Mesendoderm (in vitro differentiated cells): ENCODE data around the gene PRCD.

Experiments used
- DNase-seq: peaks from one replicate; pipeline ENCODE4 v3.0.0; 2013
- H2AK5ac ChIP-seq: 2 replicates; pipeline ENCODE4 v1.6.1; 2013; ENCODE audit warnings: low read length, inconsistent platforms
- H2BK120ac ChIP-seq: 2 replicates; pipeline ENCODE4 v1.6.1; 2013; ENCODE audit warnings: low read depth, mild to moderate bottlenecking, low read length, moderate library complexity, mixed read lengths
- H2BK15ac ChIP-seq: replicated peaks from 2 replicates; pipeline ENCODE4 v1.6.1; 2013; ENCODE audit warnings: low read depth, mild to moderate bottlenecking, moderate library complexity
- H2BK5ac ChIP-seq: 2 replicates; pipeline ENCODE4 v1.6.1; 2013; ENCODE audit warnings: low read length, inconsistent platforms
- H3K18ac ChIP-seq: 2 replicates; pipeline ENCODE4 v1.6.1; 2013; ENCODE audit warnings: mild to moderate bottlenecking, low read length, mixed read lengths
- H3K23ac ChIP-seq: one replicate; pipeline ENCODE4 v1.6.1; 2013; ENCODE audit warnings: low read length
- H3K27ac ChIP-seq: 2 replicates; pipeline ENCODE4 v1.5.1; 2013; ENCODE audit warnings: low read depth, mild to moderate bottlenecking, inconsistent platforms, low read length, moderate library complexity
- H3K27me3 ChIP-seq: 2 replicates; pipeline ENCODE4 v1.6.1; 2013; ENCODE audit warnings: low read length, control low read depth, mild to moderate bottlenecking, inconsistent platforms; ENCODE audit not compliant: insufficient read depth, poor library complexity
- H3K36me3 ChIP-seq: 2 replicates; pipeline ENCODE4 v1.6.1; 2013; ENCODE audit warnings: low read length, inconsistent platforms; ENCODE audit not compliant: control insufficient read depth, insufficient read depth
- H3K4ac ChIP-seq: one replicate; pipeline ENCODE4 v1.6.1; 2013; ENCODE audit warnings: low read depth, mild to moderate bottlenecking, low read length, moderate library complexity
- H3K4me1 ChIP-seq: 2 replicates; pipeline ENCODE4 v1.6.1; 2013; ENCODE audit warnings: low read depth, low read length, inconsistent platforms; ENCODE audit not compliant: control insufficient read depth
- H3K4me2 ChIP-seq: 2 replicates; pipeline ENCODE4 v1.6.1; 2013; ENCODE audit warnings: low read length
- H3K4me3 ChIP-seq: 2 replicates; pipeline ENCODE4 v1.5.1; 2013; ENCODE audit warnings: mild to moderate bottlenecking, low read length
- H3K56ac ChIP-seq: one replicate; pipeline ENCODE4 v1.6.1; 2013; ENCODE audit warnings: low read length
- H3K79me1 ChIP-seq: 2 replicates; pipeline ENCODE4 v1.6.1; 2013; ENCODE audit warnings: low read length, inconsistent platforms
- H3K79me2 ChIP-seq: 2 replicates; pipeline ENCODE4 v1.6.1; 2013; ENCODE audit warnings: mild to moderate bottlenecking, low read length; ENCODE audit not compliant: control insufficient read depth, insufficient read depth
- H3K9ac ChIP-seq: 2 replicates; pipeline ENCODE4 v1.6.1; 2013; ENCODE audit warnings: low read length, inconsistent platforms
- H4K5ac ChIP-seq: one replicate; pipeline ENCODE4 v1.6.1; 2013; ENCODE audit warnings: low read length
- H4K8ac ChIP-seq: one replicate; pipeline ENCODE4 v1.6.1; 2013; ENCODE audit warnings: low read depth, mild to moderate bottlenecking, control low read depth, low read length, moderate library complexity
- WGBS: extraction: QIAGEN DNeasy Blood & Tissue Kit; methylation state at CpG from one replicate; pipeline ENCODE4 v1.1.7; 2013; ENCODE audit warnings: low lambda C conversion rate, missing lambda C conversion rate; ENCODE audit not compliant: insufficient coverage; ENCODE audit errors: extremely low coverage; 5-methylcytosine and 5-hydroxymethylcytosine counted together

Gene PRCD

GRCh38 chr17:76543826-76544545 lies 4.1 kb downstream of the PRCD start:
- peak; percentile 88 for DNase-seq
- Histone ChIP-seq H3K18ac (peak overlapping the region; percentile 41), H3K79me1 (no peaks in the 10 kb centered on the region), H2AK5ac (no peak overlapping the region), H3K23ac (peak overlapping the region; percentile 91), H2BK120ac (no peak overlapping the region), H3K4me2 (no peak overlapping the region), H3K36me3 (no peaks in the 10 kb centered on the region), H3K4me1 (peaks cover 19% of the 10 kb centered on the region), H3K27me3 (no peaks in the 10 kb centered on the region), H4K8ac (no peak overlapping the region), H3K56ac (peak overlapping the region; percentile 87), H3K27ac (peak overlapping the region; percentile 70), H2BK5ac (peak overlapping the region; percentile 74), H2BK15ac (no peak overlapping the region), H3K79me2 (no peaks in the 10 kb centered on the region), H4K5ac (no peak overlapping the region), H3K4ac (peak overlapping the region; percentile 28), H3K9ac (peak overlapping the region; percentile 56), H3K4me3 (no peak overlapping the region)
- no CpG with 5 or more reads among the region's 22 CpGs for WGBS

GRCh38 chr17:76544546-76545365 lies 4.9 kb downstream of the PRCD start:
- H2BK5ac ChIP-seq: peak overlapping the region; percentile 74
- no peaks in the 10 kb centered on the region for H3K27me3 ChIP-seq
- no peak overlapping the region for H4K8ac ChIP-seq
- H3K56ac ChIP-seq: peak overlapping the region; percentile 87
- H3K9ac ChIP-seq: peak overlapping the region; percentile 56
- no peak overlapping the region for H3K4me3 ChIP-seq
- H3K79me1 ChIP-seq: no peaks in the 10 kb centered on the region
- H2BK15ac ChIP-seq: no peak overlapping the region
- DNase-seq: peak; percentile 34
- no peak overlapping the region for H3K4me2 ChIP-seq
- H3K18ac ChIP-seq: peak overlapping the region; percentile 69
- H4K5ac ChIP-seq: no peak overlapping the region
- no CpG with 5 or more reads among the region's 24 CpGs for WGBS
- peaks cover 19% of the 10 kb centered on the region for H3K4me1 ChIP-seq
- no peaks in the 10 kb centered on the region for H3K79me2 ChIP-seq
- peak overlapping the region; percentile 91 for H3K23ac ChIP-seq
- H2AK5ac ChIP-seq: no peak overlapping the region
- H3K36me3 ChIP-seq: no peaks in the 10 kb centered on the region
- H2BK120ac ChIP-seq: no peak overlapping the region
- H3K4ac ChIP-seq: peak overlapping the region; percentile 5
- H3K27ac ChIP-seq: peak overlapping the region; percentile 52

GRCh38 chr17:76545918-76546555 lies 6.2 kb downstream of the PRCD start:
- H3K56ac ChIP-seq: peak overlapping the region; percentile 11
- WGBS: no CpG with 5 or more reads among the region's 13 CpGs

GRCh38 chr17:76546556-76547182 lies 6.8 kb downstream of the PRCD start:
- no peaks in the 10 kb centered on the region for H3K79me2 ChIP-seq
- no peak overlapping the region for H2BK15ac ChIP-seq
- no peak overlapping the region for H4K8ac ChIP-seq
- no peak overlapping the region for H2BK120ac ChIP-seq
- DNase-seq: no peak
- peaks cover 16% of the 10 kb centered on the region for H3K4me1 ChIP-seq
- no peak overlapping the region for H3K23ac ChIP-seq
- no peaks in the 10 kb centered on the region for H3K27me3 ChIP-seq
- no peak overlapping the region for H3K9ac ChIP-seq
- H2AK5ac ChIP-seq: no peak overlapping the region
- no peak overlapping the region for H3K18ac ChIP-seq
- no peak overlapping the region for H3K4me2 ChIP-seq
- H3K56ac ChIP-seq: peak overlapping the region; percentile 11
- H4K5ac ChIP-seq: no peak overlapping the region
- no peaks in the 10 kb centered on the region for H3K79me1 ChIP-seq
- WGBS: no CpG with 5 or more reads among the region's 11 CpGs
- no peak overlapping the region for H3K4ac ChIP-seq
- no peaks in the 10 kb centered on the region for H3K36me3 ChIP-seq
- no peak overlapping the region for H2BK5ac ChIP-seq
- H3K4me3 ChIP-seq: no peak overlapping the region
- no peak overlapping the region for H3K27ac ChIP-seq

More at GRCh38 chr17:76545918-76546555, 6.2 kb downstream of the PRCD start:
- H2BK15ac ChIP-seq: no peak overlapping the region
- H2BK5ac ChIP-seq: no peak overlapping the region
- H3K18ac ChIP-seq: no peak overlapping the region
- H4K5ac ChIP-seq: no peak overlapping the region
- H3K79me1 ChIP-seq: no peaks in the 10 kb centered on the region
- no peak overlapping the region for H3K27ac ChIP-seq
- no peaks in the 10 kb centered on the region for H3K36me3 ChIP-seq
- no peak overlapping the region for H3K4me2 ChIP-seq
- H3K79me2 ChIP-seq: no peaks in the 10 kb centered on the region
- no peak overlapping the region for H4K8ac ChIP-seq
- no peak overlapping the region for H3K9ac ChIP-seq
- H2BK120ac ChIP-seq: no peak overlapping the region
- no peak overlapping the region for H3K23ac ChIP-seq
- DNase-seq: no peak
- no peak overlapping the region for H2AK5ac ChIP-seq
- no peak overlapping the region for H3K4me3 ChIP-seq
- peaks cover 16% of the 10 kb centered on the region for H3K4me1 ChIP-seq
- H3K27me3 ChIP-seq: no peaks in the 10 kb centered on the region
- H3K4ac ChIP-seq: no peak overlapping the region

- H3K56ac ChIP-seq: no peak overlapping the region
- DNase-seq: peak; percentile 80
- H2AK5ac ChIP-seq: no peak overlapping the region
- no peaks in the 10 kb centered on the region for H3K79me1 ChIP-seq
- H2BK5ac ChIP-seq: no peak overlapping the region
- H3K36me3 ChIP-seq: no peaks in the 10 kb centered on the region
- H3K18ac ChIP-seq: no peak overlapping the region
- no peak overlapping the region for H2BK120ac ChIP-seq
- H3K79me2 ChIP-seq: no peaks in the 10 kb centered on the region
- no peak overlapping the region for H3K23ac ChIP-seq
- no peak overlapping the region for H3K4me2 ChIP-seq
- H3K27ac ChIP-seq: no peak overlapping the region
- H3K4me3 ChIP-seq: no peak overlapping the region
- no peak overlapping the region for H2BK15ac ChIP-seq
- peaks cover 16% of the 10 kb centered on the region for H3K4me1 ChIP-seq
- no peak overlapping the region for H3K9ac ChIP-seq
- no peak overlapping the region for H4K5ac ChIP-seq
- no peak overlapping the region for H3K4ac ChIP-seq
- WGBS: no CpG with 5 or more reads among the region's 3 CpGs
- H4K8ac ChIP-seq: no peak overlapping the region
- no peaks in the 10 kb centered on the region for H3K27me3 ChIP-seq
Measured at GRCh38 chr17:76547183-76547641, 7.4 kb downstream of the PRCD start.
